ENCODE data around the gene SLC35B2. TPM values are rescaled to one million over a fixed set of nuclear protein-coding genes. Genes with fewer than 3 reads are reported as not detected.
A peak's percentile ranks its signal among the peaks of the same experiment; 100 is the strongest.

Gene SLC35B2
- total and polyA plus RNA-seq, 2 experiments from 2014 or later, result 14.0 to 30.9 TPM

DNA sequence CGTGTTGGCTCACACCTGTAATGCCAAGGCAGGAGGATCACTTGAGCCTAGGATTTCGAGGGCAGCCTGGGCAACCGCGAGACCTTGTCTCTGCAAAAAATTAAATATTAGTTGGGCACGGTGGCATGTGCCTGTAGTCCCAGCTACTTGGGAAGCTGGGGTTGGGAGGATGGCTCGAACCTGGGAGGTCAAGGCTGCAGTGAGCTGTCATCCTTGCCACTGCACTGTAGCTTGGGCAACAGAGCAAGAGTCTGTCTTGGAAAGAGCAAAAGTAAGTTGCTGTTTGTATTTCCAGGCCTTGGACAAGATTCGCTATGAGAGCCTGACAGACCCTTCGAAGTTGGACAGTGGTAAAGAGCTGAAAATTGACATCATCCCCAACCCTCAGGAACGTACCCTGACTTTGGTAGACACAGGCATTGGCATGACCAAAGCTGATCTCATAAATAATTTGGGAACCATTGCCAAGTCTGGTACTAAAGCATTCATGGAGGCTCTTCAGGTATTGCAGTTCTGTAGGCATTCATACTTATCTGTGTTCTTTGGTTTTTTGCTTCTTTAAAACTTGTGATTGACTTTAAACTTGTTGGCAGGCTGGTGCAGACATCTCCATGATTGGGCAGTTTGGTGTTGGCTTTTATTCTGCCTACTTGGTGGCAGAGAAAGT lies 8.1 kb downstream of the SLC35B2 start:
- H3K79me2 ChIP-seq (replicated peaks; ENCODE audit: insufficient read depth), result peaks cover 59% of the 10 kb centered on the region
- H3K4me1 Mint-ChIP-seq, result peaks cover 54% of the 10 kb centered on the region
- H3F3A ChIP-seq (replicated peaks; ENCODE audit: low read depth), result peaks cover 80% of the 10 kb centered on the region
- no peaks in the 10 kb centered on the region for H3K9me2 ChIP-seq (ENCODE audit: insufficient read depth)
- peak overlapping the region; percentile 100 for H3K27ac Mint-ChIP-seq
- TF ChIP-seq, protein P1, sequence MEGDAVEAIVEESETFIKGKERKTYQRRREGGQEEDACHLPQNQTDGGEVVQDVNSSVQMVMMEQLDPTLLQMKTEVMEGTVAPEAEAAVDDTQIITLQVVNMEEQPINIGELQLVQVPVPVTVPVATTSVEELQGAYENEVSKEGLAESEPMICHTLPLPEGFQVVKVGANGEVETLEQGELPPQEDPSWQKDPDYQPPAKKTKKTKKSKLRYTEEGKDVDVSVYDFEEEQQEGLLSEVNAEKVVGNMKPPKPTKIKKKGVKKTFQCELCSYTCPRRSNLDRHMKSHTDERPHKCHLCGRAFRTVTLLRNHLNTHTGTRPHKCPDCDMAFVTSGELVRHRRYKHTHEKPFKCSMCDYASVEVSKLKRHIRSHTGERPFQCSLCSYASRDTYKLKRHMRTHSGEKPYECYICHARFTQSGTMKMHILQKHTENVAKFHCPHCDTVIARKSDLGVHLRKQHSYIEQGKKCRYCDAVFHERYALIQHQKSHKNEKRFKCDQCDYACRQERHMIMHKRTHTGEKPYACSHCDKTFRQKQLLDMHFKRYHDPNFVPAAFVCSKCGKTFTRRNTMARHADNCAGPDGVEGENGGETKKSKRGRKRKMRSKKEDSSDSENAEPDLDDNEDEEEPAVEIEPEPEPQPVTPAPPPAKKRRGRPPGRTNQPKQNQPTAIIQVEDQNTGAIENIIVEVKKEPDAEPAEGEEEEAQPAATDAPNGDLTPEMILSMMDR (conservative IDR thresholded peaks at IDR 0.05; ENCODE audit: low read depth in 2 of 2), result no peak
- TF ChIP-seq ZNF114 (CRISPR knock-in tag; IDR thresholded peaks at IDR 0.05), result no peak
- TF ChIP-seq, protein P2, sequence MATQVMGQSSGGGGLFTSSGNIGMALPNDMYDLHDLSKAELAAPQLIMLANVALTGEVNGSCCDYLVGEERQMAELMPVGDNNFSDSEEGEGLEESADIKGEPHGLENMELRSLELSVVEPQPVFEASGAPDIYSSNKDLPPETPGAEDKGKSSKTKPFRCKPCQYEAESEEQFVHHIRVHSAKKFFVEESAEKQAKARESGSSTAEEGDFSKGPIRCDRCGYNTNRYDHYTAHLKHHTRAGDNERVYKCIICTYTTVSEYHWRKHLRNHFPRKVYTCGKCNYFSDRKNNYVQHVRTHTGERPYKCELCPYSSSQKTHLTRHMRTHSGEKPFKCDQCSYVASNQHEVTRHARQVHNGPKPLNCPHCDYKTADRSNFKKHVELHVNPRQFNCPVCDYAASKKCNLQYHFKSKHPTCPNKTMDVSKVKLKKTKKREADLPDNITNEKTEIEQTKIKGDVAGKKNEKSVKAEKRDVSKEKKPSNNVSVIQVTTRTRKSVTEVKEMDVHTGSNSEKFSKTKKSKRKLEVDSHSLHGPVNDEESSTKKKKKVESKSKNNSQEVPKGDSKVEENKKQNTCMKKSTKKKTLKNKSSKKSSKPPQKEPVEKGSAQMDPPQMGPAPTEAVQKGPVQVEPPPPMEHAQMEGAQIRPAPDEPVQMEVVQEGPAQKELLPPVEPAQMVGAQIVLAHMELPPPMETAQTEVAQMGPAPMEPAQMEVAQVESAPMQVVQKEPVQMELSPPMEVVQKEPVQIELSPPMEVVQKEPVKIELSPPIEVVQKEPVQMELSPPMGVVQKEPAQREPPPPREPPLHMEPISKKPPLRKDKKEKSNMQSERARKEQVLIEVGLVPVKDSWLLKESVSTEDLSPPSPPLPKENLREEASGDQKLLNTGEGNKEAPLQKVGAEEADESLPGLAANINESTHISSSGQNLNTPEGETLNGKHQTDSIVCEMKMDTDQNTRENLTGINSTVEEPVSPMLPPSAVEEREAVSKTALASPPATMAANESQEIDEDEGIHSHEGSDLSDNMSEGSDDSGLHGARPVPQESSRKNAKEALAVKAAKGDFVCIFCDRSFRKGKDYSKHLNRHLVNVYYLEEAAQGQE (IDR thresholded peaks at IDR 0.05; ENCODE audit: unreplicated experiment), result no peak
- TF ChIP-seq NANOG (IDR thresholded peaks at IDR 0.05; ENCODE audit: borderline replicate concordance), result no peak
- TF ChIP-seq CREB1 (CRISPR knock-in tag; IDR thresholded peaks at IDR 0.05; ENCODE audit: low read depth), result no peak
- TF ChIP-seq STAT1 (IDR thresholded peaks at IDR 0.05; ENCODE audit: unreplicated experiment), result no peak
- TF ChIP-seq POLR2AphosphoS5 (IDR thresholded peaks at IDR 0.05; ENCODE audit: low read depth), result no peak
- no peak for TF ChIP-seq EZH2 (IDR thresholded peaks at IDR 0.05; ENCODE audit: low read depth, unreplicated experiment)
- TF ChIP-seq JUNB (IDR thresholded peaks at IDR 0.05; ENCODE audit: unreplicated experiment), result no peak
- TF ChIP-seq, protein P3, sequence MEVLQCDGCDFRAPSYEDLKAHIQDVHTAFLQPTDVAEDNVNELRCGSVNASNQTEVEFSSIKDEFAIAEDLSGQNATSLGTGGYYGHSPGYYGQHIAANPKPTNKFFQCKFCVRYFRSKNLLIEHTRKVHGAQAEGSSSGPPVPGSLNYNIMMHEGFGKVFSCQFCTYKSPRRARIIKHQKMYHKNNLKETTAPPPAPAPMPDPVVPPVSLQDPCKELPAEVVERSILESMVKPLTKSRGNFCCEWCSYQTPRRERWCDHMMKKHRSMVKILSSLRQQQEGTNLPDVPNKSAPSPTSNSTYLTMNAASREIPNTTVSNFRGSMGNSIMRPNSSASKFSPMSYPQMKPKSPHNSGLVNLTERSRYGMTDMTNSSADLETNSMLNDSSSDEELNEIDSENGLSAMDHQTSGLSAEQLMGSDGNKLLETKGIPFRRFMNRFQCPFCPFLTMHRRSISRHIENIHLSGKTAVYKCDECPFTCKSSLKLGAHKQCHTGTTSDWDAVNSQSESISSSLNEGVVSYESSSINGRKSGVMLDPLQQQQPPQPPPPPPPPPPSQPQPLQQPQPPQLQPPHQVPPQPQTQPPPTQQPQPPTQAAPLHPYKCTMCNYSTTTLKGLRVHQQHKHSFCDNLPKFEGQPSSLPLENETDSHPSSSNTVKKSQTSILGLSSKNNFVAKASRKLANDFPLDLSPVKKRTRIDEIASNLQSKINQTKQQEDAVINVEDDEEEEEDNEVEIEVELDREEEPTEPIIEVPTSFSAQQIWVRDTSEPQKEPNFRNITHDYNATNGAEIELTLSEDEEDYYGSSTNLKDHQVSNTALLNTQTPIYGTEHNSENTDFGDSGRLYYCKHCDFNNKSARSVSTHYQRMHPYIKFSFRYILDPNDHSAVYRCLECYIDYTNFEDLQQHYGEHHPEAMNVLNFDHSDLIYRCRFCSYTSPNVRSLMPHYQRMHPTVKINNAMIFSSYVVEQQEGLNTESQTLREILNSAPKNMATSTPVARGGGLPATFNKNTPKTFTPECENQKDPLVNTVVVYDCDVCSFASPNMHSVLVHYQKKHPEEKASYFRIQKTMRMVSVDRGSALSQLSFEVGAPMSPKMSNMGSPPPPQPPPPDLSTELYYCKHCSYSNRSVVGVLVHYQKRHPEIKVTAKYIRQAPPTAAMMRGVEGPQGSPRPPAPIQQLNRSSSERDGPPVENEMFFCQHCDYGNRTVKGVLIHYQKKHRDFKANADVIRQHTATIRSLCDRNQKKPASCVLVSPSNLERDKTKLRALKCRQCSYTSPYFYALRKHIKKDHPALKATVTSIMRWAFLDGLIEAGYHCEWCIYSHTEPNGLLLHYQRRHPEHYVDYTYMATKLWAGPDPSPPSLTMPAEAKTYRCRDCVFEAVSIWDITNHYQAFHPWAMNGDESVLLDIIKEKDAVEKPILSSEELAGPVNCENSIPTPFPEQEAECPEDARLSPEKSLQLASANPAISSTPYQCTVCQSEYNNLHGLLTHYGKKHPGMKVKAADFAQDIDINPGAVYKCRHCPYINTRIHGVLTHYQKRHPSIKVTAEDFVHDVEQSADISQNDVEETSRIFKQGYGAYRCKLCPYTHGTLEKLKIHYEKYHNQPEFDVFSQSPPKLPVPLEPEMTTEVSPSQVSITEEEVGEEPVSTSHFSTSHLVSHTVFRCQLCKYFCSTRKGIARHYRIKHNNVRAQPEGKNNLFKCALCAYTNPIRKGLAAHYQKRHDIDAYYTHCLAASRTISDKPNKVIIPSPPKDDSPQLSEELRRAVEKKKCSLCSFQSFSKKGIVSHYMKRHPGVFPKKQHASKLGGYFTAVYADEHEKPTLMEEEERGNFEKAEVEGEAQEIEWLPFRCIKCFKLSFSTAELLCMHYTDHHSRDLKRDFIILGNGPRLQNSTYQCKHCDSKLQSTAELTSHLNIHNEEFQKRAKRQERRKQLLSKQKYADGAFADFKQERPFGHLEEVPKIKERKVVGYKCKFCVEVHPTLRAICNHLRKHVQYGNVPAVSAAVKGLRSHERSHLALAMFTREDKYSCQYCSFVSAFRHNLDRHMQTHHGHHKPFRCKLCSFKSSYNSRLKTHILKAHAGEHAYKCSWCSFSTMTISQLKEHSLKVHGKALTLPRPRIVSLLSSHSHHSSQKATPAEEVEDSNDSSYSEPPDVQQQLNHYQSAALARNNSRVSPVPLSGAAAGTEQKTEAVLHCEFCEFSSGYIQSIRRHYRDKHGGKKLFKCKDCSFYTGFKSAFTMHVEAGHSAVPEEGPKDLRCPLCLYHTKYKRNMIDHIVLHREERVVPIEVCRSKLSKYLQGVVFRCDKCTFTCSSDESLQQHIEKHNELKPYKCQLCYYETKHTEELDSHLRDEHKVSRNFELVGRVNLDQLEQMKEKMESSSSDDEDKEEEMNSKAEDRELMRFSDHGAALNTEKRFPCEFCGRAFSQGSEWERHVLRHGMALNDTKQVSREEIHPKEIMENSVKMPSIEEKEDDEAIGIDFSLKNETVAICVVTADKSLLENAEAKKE (CRISPR knock-in tag; IDR thresholded peaks at IDR 0.05), result no peak
- TF ChIP-seq, protein P4, sequence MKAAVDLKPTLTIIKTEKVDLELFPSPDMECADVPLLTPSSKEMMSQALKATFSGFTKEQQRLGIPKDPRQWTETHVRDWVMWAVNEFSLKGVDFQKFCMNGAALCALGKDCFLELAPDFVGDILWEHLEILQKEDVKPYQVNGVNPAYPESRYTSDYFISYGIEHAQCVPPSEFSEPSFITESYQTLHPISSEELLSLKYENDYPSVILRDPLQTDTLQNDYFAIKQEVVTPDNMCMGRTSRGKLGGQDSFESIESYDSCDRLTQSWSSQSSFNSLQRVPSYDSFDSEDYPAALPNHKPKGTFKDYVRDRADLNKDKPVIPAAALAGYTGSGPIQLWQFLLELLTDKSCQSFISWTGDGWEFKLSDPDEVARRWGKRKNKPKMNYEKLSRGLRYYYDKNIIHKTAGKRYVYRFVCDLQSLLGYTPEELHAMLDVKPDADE (IDR thresholded peaks at IDR 0.05), result no peak
- no peak for TF ChIP-seq ZNF331 (CRISPR knock-in tag; IDR thresholded peaks at IDR 0.05; ENCODE audit: low read depth)
- TF ChIP-seq EZH2phosphoT487 (IDR thresholded peaks at IDR 0.05; ENCODE audit: unreplicated experiment), result no peak
- peak overlapping the region; percentile 90 for H3K4me2 ChIP-seq
- ATAC-seq, result no peak
- peak overlapping the region; percentile 100 for H3K4me3 Mint-ChIP-seq
- H3K36me3 Mint-ChIP-seq (ENCODE audit: low read depth), result peaks cover 73% of the 10 kb centered on the region
- peaks cover 71% of the 10 kb centered on the region for H3K27me3 Mint-ChIP-seq (ENCODE audit: insufficient read depth, low read depth, poor library complexity)
- H3K4me1 ChIP-seq (ENCODE audit: insufficient read depth), result peaks cover 30% of the 10 kb centered on the region
- H3K36me3 ChIP-seq (ENCODE audit: insufficient read depth), result peaks cover 63% of the 10 kb centered on the region
- peak overlapping the region; percentile 100 for H3K4me3 ChIP-seq
- H3K9me3 Mint-ChIP-seq, result peaks cover 13% of the 10 kb centered on the region
- H2AFZ ChIP-seq, result no peak overlapping the region
- DNase-seq (ENCODE audit: low spot score), result no peak
- peak overlapping the region; percentile 99 for H3K27ac ChIP-seq (ENCODE audit: low read depth)
- H3K27me3 ChIP-seq (ENCODE audit: insufficient read depth), result no peaks in the 10 kb centered on the region
- H4K20me1 ChIP-seq (replicated peaks; ENCODE audit: insufficient read depth), result peaks cover 62% of the 10 kb centered on the region

Data from GM23338 (cell line).